Renal cortex interstitium (tissue), 11 donors: Measurements from ENCODE around the gene KIAA1671. TPM values are rescaled to one million over a fixed set of nuclear protein-coding genes. Genes with fewer than 3 reads are reported as not detected.

Source experiments
- DNase-seq, 11 donors: peaks; one replicate each; pipeline ENCODE4 v3.0.0-alpha.2; 2013; ENCODE audit warnings: low read depth in 9 of 11, low spot score in 4 of 11; ENCODE audit errors: extremely low read depth in 1 of 11
- polyA plus RNA-seq, 3 donors: library from polyadenylated mRNA; unstranded; fragments of 120-200 nt; gene quantifications; one replicate each; pipeline ENCODE4 v1.2.1, GENCODE V29; 2013; ENCODE audit not compliant: insufficient read length in 3 of 3

The KIAA1671 gene
- polyA plus RNA-seq, 3 donors = 24.5 to 26.0 (median 25.9) TPM

GRCh38 chr22:25095869-25096268, 143.4 kb downstream of the KIAA1671 start:
- no peak for DNase-seq

GRCh38 chr22:25096638-25097405, 144.3 kb downstream of the KIAA1671 start:
- DNase-seq = no peak

- DNase-seq = no peak
Observed at GRCh38 chr22:25098445-25099081, 146.0 kb downstream of the KIAA1671 start.

GRCh38 chr22:25099202-25099601, 146.7 kb downstream of the KIAA1671 start:
- no peak for DNase-seq

DNA sequence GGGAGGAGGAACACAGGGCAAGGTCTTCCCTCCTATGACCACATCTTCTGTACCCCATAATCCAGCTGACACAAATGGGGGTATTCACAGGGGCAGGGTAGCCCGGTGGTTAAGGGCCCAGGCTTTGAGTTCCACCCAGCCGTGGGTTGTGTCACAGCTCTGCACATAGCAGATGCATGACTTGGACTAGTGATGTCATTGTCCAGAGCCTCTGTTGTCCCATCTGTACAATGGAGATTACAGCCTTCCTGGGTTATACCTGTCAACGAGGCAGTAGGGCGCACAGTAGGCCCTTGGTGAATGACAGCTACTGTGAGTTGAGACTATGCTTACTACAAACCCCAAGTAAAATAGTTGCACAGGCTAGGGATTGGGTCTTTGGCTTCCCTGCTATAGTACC, 147.9 kb downstream of the KIAA1671 start:
- no peak for DNase-seq

DNA sequence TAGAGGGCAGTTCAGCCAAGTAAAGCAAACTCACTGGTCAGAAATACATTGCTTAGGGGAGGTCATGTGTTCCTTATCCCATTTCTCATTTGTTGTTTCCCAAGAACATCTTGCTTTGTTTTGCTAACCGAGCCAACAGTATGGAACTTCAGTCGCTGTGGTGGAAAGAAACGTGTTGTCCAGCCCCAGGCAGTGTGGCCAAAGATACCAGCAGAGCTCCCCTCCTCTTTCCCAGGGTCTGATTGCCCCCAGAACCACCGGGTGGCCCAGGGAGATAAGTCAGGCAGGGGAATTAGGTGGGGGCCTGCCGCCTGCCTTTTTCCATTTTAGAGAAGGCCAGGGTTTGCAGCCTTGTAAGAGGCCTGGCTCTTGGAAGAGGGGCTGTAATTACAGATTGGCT, 148.4 kb downstream of the KIAA1671 start:
- no peak for DNase-seq

DNA sequence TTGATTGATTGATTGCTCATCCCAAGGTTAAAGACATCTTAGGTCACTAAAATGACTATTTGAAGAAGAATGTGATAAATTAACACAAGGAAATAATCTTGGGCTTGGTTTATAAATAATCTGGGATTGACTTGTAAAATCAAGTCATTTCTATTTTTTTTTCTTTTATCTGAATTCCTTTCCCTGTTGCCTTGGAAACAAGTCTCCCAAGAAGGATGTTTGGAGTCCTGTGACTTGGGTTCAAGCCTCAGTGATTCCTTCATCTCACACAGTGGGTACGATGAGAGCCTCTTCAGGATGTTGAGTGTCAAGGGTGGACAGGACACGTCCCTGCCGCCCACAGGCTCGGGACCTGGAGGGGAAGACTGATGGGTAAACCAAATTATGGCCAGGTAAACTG, 149.0 kb downstream of the KIAA1671 start:
- no peak for DNase-seq

- no peak for DNase-seq
Observed at GRCh38 chr22:25101986-25102385, 149.5 kb downstream of the KIAA1671 start.

DNA sequence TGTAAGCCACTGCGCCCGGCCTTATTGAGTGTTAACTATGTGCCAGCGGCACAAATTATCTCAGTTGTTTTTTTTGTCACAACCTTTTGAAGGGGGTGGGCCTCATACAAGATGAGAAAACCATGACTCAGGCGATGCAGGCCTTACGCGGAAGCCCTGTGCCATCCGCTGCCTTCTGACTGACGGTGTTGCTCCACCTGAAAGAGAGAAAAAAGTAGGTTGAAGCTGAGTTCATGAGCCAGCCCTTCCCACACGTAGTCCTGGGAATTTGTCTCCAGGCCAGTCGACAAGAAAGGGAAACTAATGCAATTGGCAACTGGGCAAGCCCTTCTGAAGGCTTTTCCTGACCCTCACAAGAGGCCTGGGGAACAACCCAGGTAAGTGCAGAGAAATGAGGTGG, 150.2 kb downstream of the KIAA1671 start:
- DNase-seq = no peak

DNA sequence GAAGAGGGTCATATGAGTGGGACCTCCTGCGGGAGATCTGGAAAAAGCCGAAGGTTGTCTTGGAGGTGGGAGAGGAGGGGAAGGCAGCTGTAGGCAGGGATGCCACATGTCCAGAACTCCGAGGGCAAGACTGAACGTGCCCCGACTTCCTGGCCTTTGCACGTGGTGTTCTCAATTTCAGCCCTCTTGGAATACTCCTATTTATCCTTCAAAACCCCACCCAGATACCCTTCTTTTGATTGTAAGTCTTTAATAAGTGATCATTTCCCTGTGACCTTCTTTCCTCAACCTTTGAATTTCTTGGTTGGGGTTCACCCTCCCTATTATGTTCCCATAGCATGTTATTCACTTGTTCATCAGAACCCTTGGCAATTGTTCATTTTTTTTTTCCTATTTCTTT, 151.9 kb downstream of the KIAA1671 start:
- no peak for DNase-seq

DNA sequence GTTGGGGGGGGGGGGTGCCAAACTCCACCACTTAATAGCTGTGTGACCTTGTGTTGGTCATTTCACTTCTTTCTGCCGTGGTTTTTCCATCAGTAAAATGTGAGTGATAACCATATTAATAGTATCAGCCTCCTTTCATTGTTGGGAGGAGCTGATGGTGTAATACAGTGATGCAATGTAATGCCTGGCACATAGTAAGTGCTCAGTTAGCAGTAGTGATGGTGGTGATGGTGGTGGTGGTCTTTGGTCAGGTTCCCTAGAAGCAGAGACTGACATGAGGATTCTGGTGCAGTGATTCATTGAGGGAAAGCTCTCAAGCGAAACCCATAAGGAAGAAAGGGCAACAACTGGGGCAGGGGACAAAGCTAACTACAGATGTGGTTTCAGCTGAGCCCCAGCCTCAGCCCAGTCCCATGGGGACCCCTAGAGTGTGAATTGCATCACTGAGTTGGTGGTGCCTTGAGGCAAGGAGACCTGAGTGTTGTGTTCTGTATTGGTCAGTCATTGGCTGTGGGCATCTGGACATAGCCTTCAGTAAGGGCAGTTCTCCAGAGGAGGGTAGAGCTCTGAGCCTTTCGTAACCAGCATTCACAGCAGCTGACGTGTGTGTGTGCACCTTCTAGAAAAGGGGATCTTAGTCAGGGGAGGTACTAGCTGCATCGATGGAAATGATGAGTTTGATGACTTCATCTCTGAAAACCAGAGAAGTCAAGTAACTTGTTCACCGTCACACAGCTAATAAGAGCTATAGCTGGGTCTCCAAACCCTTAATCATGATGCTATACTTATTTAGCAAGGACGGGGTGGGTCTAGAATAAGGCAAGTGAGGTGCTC, 153.5 kb downstream of the KIAA1671 start:
- no peak for DNase-seq

GRCh38 chr22:25109878-25110595, 157.5 kb downstream of the KIAA1671 start:
- DNase-seq = no peak

- DNase-seq = no peak
Observed at GRCh38 chr22:25110596-25110845, 158.0 kb downstream of the KIAA1671 start.

GRCh38 chr22:25110846-25111578, 158.5 kb downstream of the KIAA1671 start:
- peak; percentile 66 to 88 (median 79) for DNase-seq

DNA sequence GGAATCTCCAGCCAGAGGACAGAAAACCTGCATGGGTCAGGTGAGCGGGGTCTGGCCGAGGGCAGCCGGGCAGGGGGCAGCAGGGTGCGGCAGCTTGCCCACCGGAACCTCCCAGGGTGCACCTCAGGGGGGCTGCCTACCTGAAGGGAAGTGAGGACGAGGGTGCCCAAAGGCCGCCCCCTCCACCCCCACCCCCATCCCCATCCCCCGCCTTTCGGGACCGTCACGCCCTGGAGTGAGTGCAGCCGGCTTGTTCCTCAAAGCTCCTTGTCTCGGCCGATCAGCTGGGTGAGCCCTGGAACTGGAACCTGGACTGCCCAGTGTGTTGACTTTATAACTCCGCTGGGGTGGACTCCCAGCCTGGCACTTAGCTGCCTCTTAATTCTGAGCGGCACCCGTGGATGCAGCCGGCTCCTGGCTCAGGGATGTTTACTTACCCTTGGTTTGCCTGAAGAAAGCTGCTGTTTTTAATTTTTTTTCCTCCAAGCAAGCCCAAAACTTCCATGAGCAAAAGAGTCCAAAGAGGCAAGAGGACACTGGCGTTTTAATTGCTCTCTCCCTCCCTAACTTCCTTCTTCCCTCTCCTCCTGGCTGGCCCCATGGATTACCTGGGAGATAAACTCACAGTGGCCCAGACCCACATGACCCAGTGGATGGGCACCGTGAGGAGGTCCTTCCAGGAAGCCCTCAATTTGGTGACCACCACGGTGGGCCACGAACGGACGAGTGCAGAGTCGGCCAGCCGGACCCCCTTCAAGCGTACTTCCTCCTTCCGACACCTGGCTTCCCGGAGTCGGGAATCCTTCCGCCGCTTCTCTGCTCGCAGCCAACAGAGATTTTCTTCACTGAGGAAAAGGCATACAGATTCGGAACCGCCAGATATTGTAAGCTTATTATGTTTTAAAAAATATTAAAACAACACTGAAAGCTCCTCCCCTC, 159.3 kb downstream of the KIAA1671 start:
- DNase-seq = peak in 1 of 11 donors; percentile 21

GRCh38 chr22:25112538-25113253, 160.2 kb downstream of the KIAA1671 start:
- no peak for DNase-seq

- DNase-seq = no peak
Observed at GRCh38 chr22:25113316-25113721, 160.8 kb downstream of the KIAA1671 start.
